Smooth muscle cell of the brain vasculature (primary cell): ENCODE results near the gene NCOR2.

Source experiments
- DNase-seq: peaks from one replicate; pipeline ENCODE4 v3.0.0-alpha.2; 2012; ENCODE audit warnings: low read depth, low spot score

NCOR2 gene

GRCh38 chr12:124577374-124577773, 10.0 kb upstream of the NCOR2 start:
- no peak for DNase-seq

- no peak for DNase-seq
Measured at GRCh38 chr12:124576061-124576650, 8.7 kb upstream of the NCOR2 start.

- no peak for DNase-seq
Measured at GRCh38 chr12:124573839-124574786, 6.7 kb upstream of the NCOR2 start.

GRCh38 chr12:124571556-124571955, 4.1 kb upstream of the NCOR2 start:
- DNase-seq, result no peak

- no peak for DNase-seq
Measured at GRCh38 chr12:124570810-124571209, 3.4 kb upstream of the NCOR2 start.

GRCh38 chr12:124569375-124570148, 2.1 kb upstream of the NCOR2 start:
- no peak for DNase-seq

- DNase-seq, result peak; percentile 94
Measured at GRCh38 chr12:124568431-124569374, 1.3 kb upstream of the NCOR2 start.

GRCh38 chr12:124567673-124568373, 411 bp upstream of the NCOR2 start:
- peak; percentile 86 for DNase-seq

- no peak for DNase-seq
Measured at GRCh38 chr12:124566161-124566996, 1.0 kb downstream of the NCOR2 start.

GRCh38 chr12:124565656-124566160, 1.7 kb downstream of the NCOR2 start:
- DNase-seq, result no peak

GRCh38 chr12:124564971-124565491, 2.4 kb downstream of the NCOR2 start:
- no peak for DNase-seq

GRCh38 chr12:124564232-124564958, 3.0 kb downstream of the NCOR2 start:
- no peak for DNase-seq

- DNase-seq, result no peak
Measured at GRCh38 chr12:124563809-124564208, 3.6 kb downstream of the NCOR2 start.

- no peak for DNase-seq
Measured at GRCh38 chr12:124563401-124563800, 4.0 kb downstream of the NCOR2 start.

GRCh38 chr12:124562796-124563181, 4.6 kb downstream of the NCOR2 start:
- no peak for DNase-seq

- no peak for DNase-seq
Measured at GRCh38 chr12:124562018-124562795, 5.2 kb downstream of the NCOR2 start.

GRCh38 chr12:124561231-124561630, 6.2 kb downstream of the NCOR2 start:
- no peak for DNase-seq
